ENCODE results near the gene ZNF132.

The ZNF132 gene

DNA sequence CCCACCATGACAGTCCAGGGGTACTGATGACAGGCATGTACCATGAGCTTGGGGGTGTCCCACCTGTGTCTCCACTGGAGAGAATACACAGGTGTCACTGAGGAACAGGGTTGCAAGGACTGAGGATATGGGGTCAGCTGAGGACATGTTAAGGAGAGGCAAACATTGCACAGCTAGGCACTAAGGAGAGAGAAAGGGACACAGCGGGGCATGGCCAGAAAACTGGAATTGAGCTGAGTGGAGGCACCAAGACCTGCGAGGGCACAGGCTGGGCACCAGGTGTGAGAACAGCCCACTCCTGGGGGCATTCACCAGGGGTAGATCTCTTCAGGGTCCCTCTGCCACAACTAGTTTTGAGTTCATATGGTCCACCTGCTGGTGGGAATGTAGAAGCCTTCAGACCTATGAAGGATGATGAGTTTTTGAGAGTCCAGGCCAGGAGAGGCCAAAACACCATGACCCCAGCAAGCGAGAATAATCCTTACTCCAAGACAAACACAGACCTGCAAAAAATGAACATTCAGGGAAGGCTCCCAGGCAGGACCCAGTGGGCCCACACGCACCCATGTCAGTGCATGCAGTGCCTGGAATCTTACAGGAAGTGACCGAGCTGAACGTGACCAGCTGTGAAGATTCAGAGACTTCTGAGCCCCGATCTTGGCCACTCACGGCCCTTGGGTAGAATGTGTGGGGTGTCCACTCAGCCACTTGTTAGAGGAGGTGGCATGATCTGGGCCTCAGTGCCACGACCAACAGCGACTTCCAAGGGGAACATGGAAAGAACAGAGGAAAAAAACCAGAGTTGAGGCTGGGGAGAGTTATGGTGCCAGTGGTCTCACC is 32.9 kb downstream of the ZNF132 start:
- TF ChIP-seq SIN3A (IDR thresholded peaks at IDR 0.05; ENCODE audit: borderline replicate concordance, insufficient read depth, low read length) = no peak
- TF ChIP-seq, protein P1, sequence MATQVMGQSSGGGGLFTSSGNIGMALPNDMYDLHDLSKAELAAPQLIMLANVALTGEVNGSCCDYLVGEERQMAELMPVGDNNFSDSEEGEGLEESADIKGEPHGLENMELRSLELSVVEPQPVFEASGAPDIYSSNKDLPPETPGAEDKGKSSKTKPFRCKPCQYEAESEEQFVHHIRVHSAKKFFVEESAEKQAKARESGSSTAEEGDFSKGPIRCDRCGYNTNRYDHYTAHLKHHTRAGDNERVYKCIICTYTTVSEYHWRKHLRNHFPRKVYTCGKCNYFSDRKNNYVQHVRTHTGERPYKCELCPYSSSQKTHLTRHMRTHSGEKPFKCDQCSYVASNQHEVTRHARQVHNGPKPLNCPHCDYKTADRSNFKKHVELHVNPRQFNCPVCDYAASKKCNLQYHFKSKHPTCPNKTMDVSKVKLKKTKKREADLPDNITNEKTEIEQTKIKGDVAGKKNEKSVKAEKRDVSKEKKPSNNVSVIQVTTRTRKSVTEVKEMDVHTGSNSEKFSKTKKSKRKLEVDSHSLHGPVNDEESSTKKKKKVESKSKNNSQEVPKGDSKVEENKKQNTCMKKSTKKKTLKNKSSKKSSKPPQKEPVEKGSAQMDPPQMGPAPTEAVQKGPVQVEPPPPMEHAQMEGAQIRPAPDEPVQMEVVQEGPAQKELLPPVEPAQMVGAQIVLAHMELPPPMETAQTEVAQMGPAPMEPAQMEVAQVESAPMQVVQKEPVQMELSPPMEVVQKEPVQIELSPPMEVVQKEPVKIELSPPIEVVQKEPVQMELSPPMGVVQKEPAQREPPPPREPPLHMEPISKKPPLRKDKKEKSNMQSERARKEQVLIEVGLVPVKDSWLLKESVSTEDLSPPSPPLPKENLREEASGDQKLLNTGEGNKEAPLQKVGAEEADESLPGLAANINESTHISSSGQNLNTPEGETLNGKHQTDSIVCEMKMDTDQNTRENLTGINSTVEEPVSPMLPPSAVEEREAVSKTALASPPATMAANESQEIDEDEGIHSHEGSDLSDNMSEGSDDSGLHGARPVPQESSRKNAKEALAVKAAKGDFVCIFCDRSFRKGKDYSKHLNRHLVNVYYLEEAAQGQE (IDR thresholded peaks at IDR 0.05; ENCODE audit: insufficient read depth in 1 of 2, low read depth in 2 of 2, low read length in 2 of 2) = no peak
- no peak for TF ChIP-seq FOXP2 (optimal IDR thresholded peaks at IDR 0.05; ENCODE audit: borderline replicate concordance, extremely low read depth, extremely low read length, insufficient read depth)
- no peak for TF ChIP-seq POLR2AphosphoS5 (IDR thresholded peaks at IDR 0.05; ENCODE audit: low read depth, low read length)
- TF ChIP-seq TAF1 (IDR thresholded peaks at IDR 0.05; ENCODE audit: borderline replicate concordance, insufficient read depth, low read length) = no peak

DNA sequence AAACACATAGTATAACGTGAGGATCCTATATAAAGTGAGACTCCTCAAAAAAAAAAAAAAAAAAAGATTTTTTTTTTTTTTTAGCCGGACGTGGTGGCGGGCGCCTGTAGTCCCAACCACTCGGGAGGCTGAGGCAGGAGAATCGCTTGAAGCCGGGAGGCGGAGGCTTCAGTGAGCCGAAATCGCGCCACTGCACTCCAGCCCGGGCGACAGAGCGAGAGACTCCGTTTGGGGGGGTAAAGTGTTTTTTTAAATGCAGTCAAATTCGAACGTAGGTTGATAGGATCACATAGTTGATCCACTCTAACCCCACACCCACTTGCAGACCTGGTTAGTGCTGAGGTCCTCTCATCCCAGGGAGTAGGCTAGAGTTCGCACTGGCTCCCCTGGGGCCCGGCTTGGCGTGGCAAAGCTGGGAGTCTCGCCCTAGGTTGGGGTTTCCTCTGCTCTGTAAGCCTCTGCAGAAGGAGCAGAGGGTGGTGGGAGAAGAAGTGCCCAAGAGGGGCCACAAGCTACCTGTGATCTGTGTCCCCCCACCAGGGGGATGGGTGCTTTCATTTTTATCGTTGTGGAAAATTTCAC is 38.0 kb downstream of the ZNF132 start:
- no peak for TF ChIP-seq POLR2AphosphoS5 (IDR thresholded peaks at IDR 0.05; ENCODE audit: low read depth, low read length)
- TF ChIP-seq, protein P1 (IDR thresholded peaks at IDR 0.05; ENCODE audit: insufficient read depth in 1 of 2, low read depth in 2 of 2, low read length in 2 of 2) = no peak
- no peak for TF ChIP-seq SIN3A (IDR thresholded peaks at IDR 0.05; ENCODE audit: borderline replicate concordance, insufficient read depth, low read length)
- no peak for TF ChIP-seq TAF1 (IDR thresholded peaks at IDR 0.05; ENCODE audit: borderline replicate concordance, insufficient read depth, low read length)
- TF ChIP-seq FOXP2 (optimal IDR thresholded peaks at IDR 0.05; ENCODE audit: borderline replicate concordance, extremely low read depth, extremely low read length, insufficient read depth) = no peak

DNA sequence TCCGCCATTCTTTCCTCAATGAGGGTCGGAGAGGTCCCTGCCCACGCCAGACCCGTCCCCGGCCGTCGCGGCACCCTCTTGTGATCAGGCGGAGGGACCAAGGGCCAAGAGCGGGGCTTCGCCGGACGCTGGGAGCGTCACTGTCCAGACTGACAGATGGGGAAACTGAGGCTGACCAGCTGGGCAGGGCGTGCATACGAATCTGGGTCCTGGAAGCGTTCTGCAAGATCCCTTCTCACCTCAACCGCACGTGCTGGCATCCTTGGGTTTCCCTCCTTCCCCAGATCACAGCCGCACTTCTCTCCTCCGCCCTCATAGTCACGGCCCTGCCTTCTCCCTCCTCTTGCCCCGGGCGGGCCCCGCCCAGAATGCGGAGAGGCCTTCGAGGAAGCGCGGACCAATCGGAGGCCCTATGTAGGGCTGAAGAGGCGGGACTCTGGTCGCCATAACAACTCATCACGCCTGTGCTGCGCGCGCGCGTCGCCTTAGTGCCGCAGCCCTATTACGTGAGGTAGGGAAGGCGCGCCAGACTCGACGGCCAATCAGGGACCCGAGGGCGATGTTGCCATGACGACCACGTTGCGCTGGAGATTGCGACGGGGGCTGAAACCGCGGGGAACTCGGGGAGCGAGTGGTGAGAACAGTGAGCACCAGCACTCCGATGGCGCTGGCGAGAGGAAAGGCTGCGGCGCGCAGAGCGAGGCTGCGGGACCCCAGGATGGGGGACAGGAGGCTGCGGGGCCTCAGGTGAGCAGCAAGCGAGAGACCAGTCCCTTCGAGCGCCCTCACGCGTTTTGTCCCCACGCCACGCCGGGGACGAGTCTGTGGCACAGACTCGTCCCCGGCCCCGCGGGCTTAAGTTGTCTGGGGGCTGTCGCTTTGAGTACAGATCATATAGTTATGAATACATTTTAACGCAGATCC is 38.8 kb downstream of the ZNF132 start:
- TF ChIP-seq SIN3A (IDR thresholded peaks at IDR 0.05; ENCODE audit: borderline replicate concordance, insufficient read depth, low read length) = no peak
- peak; percentile 74; the same call in 1 of the 2 replicates for TF ChIP-seq TAF1 (IDR thresholded peaks at IDR 0.05; ENCODE audit: borderline replicate concordance, insufficient read depth, low read length)
- peak; percentile 96 for TF ChIP-seq FOXP2 (optimal IDR thresholded peaks at IDR 0.05; ENCODE audit: borderline replicate concordance, extremely low read depth, extremely low read length, insufficient read depth)
- TF ChIP-seq POLR2AphosphoS5 (IDR thresholded peaks at IDR 0.05; ENCODE audit: low read depth, low read length) = peak; percentile 82

DNA sequence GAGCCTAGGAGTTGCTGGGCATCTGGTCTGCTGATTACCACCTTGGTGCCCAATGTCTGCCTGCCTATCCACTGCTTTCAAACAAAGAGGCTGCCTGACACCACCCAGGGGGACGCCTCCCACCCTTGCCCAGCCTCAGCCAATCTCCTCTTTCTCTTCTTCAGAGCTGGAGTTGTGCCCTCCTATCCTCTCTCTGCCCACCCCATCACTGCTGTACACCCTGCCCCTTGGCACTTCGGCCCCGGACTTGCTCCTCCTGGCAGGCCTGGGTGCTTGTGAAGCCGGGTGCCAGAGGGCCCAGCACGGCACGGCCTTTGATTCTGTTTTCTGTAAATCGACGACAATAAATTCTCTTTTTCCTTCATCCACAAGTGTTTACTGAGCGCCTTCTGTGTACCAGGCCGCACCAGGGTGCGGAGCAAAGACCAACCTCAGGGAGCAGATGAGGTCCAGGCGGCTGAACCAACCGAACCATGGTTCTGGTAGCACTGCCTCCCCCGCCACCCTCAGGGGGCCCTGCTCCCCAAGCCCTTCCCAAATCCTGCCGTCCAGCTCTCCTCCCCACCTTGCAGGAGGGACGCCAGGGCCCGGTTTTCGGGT is 39.5 kb downstream of the ZNF132 start:
- TF ChIP-seq, protein P1 (IDR thresholded peaks at IDR 0.05; ENCODE audit: insufficient read depth in 1 of 2, low read depth in 2 of 2, low read length in 2 of 2) = no peak
- no peak for TF ChIP-seq SIN3A (IDR thresholded peaks at IDR 0.05; ENCODE audit: borderline replicate concordance, insufficient read depth, low read length)
- no peak for TF ChIP-seq POLR2AphosphoS5 (IDR thresholded peaks at IDR 0.05; ENCODE audit: low read depth, low read length)
- TF ChIP-seq FOXP2 (optimal IDR thresholded peaks at IDR 0.05; ENCODE audit: borderline replicate concordance, extremely low read depth, extremely low read length, insufficient read depth) = no peak
- TF ChIP-seq TAF1 (IDR thresholded peaks at IDR 0.05; ENCODE audit: borderline replicate concordance, insufficient read depth, low read length) = no peak

All from PFSK-1 (cell line).